PC-3 (cell line): ENCODE results near the gene GTF3C5. TPM values are rescaled to one million over a fixed set of nuclear protein-coding genes. Genes with fewer than 3 reads are reported as not detected.

ENCODE experiments used
- ATAC-seq: fragments of 200-7000 bp; cut with Tn5 transposase; 2 replicates; pipeline ENCODE4 v1.9.1; 2020; ENCODE audit warnings: mild to moderate bottlenecking, moderate library complexity
- BruUV-seq: library from RNA; stranded (reverse); fragments of 400-500 nt; replicated peaks from 2 replicates; lab custom pipeline; 2021; lab: Mats Ljungman, UMichigan
- CTCF ChIA-PET: fragments of 300-600 bp; sonication (Branson Sonifier 250); formaldehyde crosslinking; loops from one replicate; lab custom pipeline; 2022; ENCODE audit warnings: antibody characterized with exemption; lab: Charles Lee
- POLR2A ChIA-PET: fragments of 300-600 bp; sonication (Branson Sonifier 250); formaldehyde crosslinking; loops from one replicate; lab custom pipeline; 2022; ENCODE audit warnings: antibody characterized with exemption; ENCODE audit not compliant: unreplicated experiment; lab: Charles Lee
- DNase-seq: peaks from one replicate; pipeline ENCODE4 v3.0.0-alpha.2; 2015
- H2AFZ ChIP-seq: fragments of 300-600 bp; sonication (generic); 2 replicates; pipeline ENCODE4 v1.6.0; 2016; ENCODE audit warnings: antibody characterized with exemption, low read length
- H3F3A ChIP-seq: fragments of 300-600 bp; sonication (generic); one replicate; pipeline ENCODE4 v1.6.0; 2017; ENCODE audit warnings: antibody characterized with exemption, low read length, control low read depth, mild to moderate bottlenecking; ENCODE audit not compliant: unreplicated experiment
- H3K27ac ChIP-seq: fragments of 300-600 bp; sonication (generic); 2 replicates; pipeline ENCODE4 v1.5.1; 2016; ENCODE audit warnings: mild to moderate bottlenecking, low read length
- H3K27me3 ChIP-seq: fragments of 300-600 bp; sonication (generic); 2 replicates; pipeline ENCODE4 v1.6.1; 2016; ENCODE audit warnings: low read length, mixed read lengths
- H3K36me3 ChIP-seq: fragments of 300-600 bp; sonication (generic); 2 replicates; pipeline ENCODE4 v1.6.1; 2016; ENCODE audit warnings: low read depth, mixed run types, low read length, mixed read lengths
- H3K4me1 ChIP-seq: fragments of 300-600 bp; sonication (generic); 2 replicates; pipeline ENCODE4 v1.5.1; 2016; ENCODE audit warnings: low read length; ENCODE audit not compliant: insufficient read depth
- H3K4me2 ChIP-seq: fragments of 300-600 bp; sonication (generic); 2 replicates; pipeline ENCODE4 v1.6.0; 2016; ENCODE audit warnings: low read length
- H3K4me3 ChIP-seq: fragments of 300-600 bp; sonication (generic); 2 replicates; pipeline ENCODE4 v1.5.1; 2016; ENCODE audit warnings: mild to moderate bottlenecking, low read length, mixed read lengths
- H3K79me2 ChIP-seq: fragments of 300-600 bp; sonication (generic); 2 replicates; pipeline ENCODE4 v1.6.1; 2017; ENCODE audit warnings: low read length, mixed read lengths
- H3K9ac ChIP-seq: fragments of 300-600 bp; sonication (generic); 2 replicates; pipeline ENCODE4 v1.6.0; 2016; ENCODE audit warnings: mild to moderate bottlenecking, low read length
- H3K9me2 ChIP-seq: fragments of 300-600 bp; sonication (generic); replicated peaks from 2 replicates; pipeline ENCODE4 v1.6.1; 2016; ENCODE audit warnings: mixed run types, low read length, mixed read lengths
- H3K9me3 ChIP-seq: fragments of 300-600 bp; sonication (generic); 2 replicates; pipeline ENCODE4 v1.6.1; 2016; ENCODE audit warnings: low read length, mixed read lengths
- H4K20me1 ChIP-seq: fragments of 300-600 bp; sonication (generic); 2 replicates; pipeline ENCODE4 v1.6.1; 2016; ENCODE audit warnings: low read length, mixed read lengths
- CTCF ChIP-seq: fragments of 300-600 bp; sonication (generic); conservative IDR thresholded peaks from 2 replicates; pipeline ENCODE4 v1.5.1; 2017; ENCODE audit warnings: antibody characterized with exemption, low read depth, mild to moderate bottlenecking, low read length
- EZH2 ChIP-seq: fragments of 300-600 bp; sonication (generic); IDR thresholded peaks from one replicate; pipeline ENCODE4 v1.6.1; 2017; ENCODE audit warnings: antibody characterized with exemption, mild to moderate bottlenecking, low read length; ENCODE audit not compliant: unreplicated experiment
- EZH2phosphoT487 ChIP-seq: fragments of 300-600 bp; sonication (generic); IDR thresholded peaks from 2 replicates; pipeline ENCODE4 v1.6.1; 2018; ENCODE audit warnings: mild to moderate bottlenecking, antibody characterized with exemption, low read length, borderline replicate concordance
- intact Hi-C: fragments of 100-400 bp; cut with micrococcal nuclease; formaldehyde crosslinking; loops from 2 replicates; pipeline ENCODE4 v1.9.0; 2023
- total RNA-seq: library from RNA; depleted of rRNA; stranded (reverse); fragments of >200 nt; gene quantifications from 2 replicates; pipeline ENCODE4 v1.2.3, GENCODE V29; 2014

GTF3C5 gene
- total RNA-seq, 1 experiment from 2014 or later = 78.5 TPM

GRCh38 chr9:133023117-133023890, 7.5 kb upstream of the GTF3C5 start:
- TF ChIP-seq CTCF = no peak
- TF ChIP-seq EZH2phosphoT487 = no peak
- TF ChIP-seq EZH2 = no peak
- Histone ChIP-seq H3K9me3 (no peaks in the 10 kb centered on the region), H3K27me3 (0 out of 2 replicates have a peak, but pooled peaks cover under 1% of the 10 kb centered on the region), H3K4me2 (no peak overlapping the region), H3F3A (no peaks in the 10 kb centered on the region), H3K4me1 (no peaks in the 10 kb centered on the region; the same call in 1 of the 2 replicates), H3K4me3 (no peak overlapping the region), H2AFZ (no peak overlapping the region), H3K36me3 (peaks cover 2% of the 10 kb centered on the region; the same call in 1 of the 2 replicates), H3K9me2 (no peaks in the 10 kb centered on the region), H3K27ac (no peak overlapping the region), H3K79me2 (no peaks in the 10 kb centered on the region), H4K20me1 (no peaks in the 10 kb centered on the region), H3K9ac (no peak overlapping the region)
- CTCF ChIA-PET = no interaction called here
- ATAC-seq = no peak
- POLR2A ChIA-PET = interaction anchor here (0.6 kb wide), 1 partner anchor 112 kb away, joined by 3 read pairs; no protein-coding TSS in a partner anchor
- BruUV-seq = no TSS peak
- DNase-seq = no peak
- intact Hi-C loops = no loop called here

DNA sequence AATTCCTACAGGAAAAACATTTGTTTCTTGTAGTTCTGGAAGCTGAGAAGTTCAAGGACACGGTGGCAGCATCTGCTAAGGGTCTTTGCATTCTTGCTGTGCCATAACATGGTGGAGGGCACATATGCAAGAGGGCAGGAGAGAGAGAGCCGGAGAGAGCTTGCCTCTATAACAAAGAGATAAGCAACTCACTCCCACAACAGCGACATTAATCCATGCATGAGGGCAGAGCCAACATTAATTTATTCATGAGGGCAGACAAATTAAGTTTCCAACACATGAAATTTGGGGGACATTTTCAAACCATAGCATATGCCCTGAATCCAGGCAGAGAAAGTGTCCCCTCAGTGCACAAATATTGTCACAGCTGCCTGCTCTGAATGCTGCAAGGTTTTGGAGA, 4.4 kb upstream of the GTF3C5 start:
- BruUV-seq = no TSS peak
- H3K36me3 ChIP-seq = peaks cover 2% of the 10 kb centered on the region; the same call in 1 of the 2 replicates
- no peak overlapping the region for H3K27ac ChIP-seq
- DNase-seq (no peak), ATAC-seq (no peak)
- H3K9me3 ChIP-seq = no peaks in the 10 kb centered on the region
- intact Hi-C loops = no loop called here
- peaks cover 5% of the 10 kb centered on the region for H3K4me1 ChIP-seq
- CTCF ChIA-PET = interaction anchor here (0.7 kb wide), 1 partner anchor 21 kb away, joined by 6 read pairs; no protein-coding TSS in a partner anchor
- H3K9ac ChIP-seq = no peak overlapping the region
- TF ChIP-seq EZH2 = no peak
- TF ChIP-seq EZH2phosphoT487 = no peak
- TF ChIP-seq CTCF = no peak
- POLR2A ChIA-PET = no interaction called here
- H3K4me3 ChIP-seq = no peak overlapping the region
- H3F3A ChIP-seq = no peaks in the 10 kb centered on the region
- H3K27me3 ChIP-seq = no peaks in the 10 kb centered on the region
- no peak overlapping the region for H3K4me2 ChIP-seq
- no peaks in the 10 kb centered on the region for H3K9me2 ChIP-seq
- no peaks in the 10 kb centered on the region for H4K20me1 ChIP-seq
- peaks cover 15% of the 10 kb centered on the region for H3K79me2 ChIP-seq
- H2AFZ ChIP-seq = no peak overlapping the region

DNA sequence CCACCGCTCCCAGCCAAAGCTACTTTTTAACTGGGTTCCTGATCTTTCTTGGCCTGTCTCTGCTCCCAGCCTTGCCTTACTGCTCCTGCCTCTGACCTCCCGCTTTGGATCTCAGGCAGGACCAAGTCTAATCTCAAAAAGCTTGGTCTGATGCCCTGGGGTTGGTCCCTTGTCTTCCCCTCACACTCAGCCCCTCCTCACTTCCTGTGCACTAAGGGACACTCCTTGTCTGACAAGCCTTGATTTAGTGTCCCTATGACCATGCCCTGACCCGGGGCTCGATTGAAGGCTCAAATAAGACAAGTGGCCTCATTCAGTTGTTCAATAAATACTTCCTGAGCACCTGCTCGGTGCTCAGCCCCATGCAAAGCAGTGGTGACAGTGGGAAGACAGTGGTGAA, 3.7 kb upstream of the GTF3C5 start:
- peaks cover 2% of the 10 kb centered on the region; the same call in 1 of the 2 replicates for H3K36me3 ChIP-seq
- ATAC-seq = no peak
- no peak overlapping the region for H3K27ac ChIP-seq
- no peaks in the 10 kb centered on the region for H4K20me1 ChIP-seq
- H2AFZ ChIP-seq = no peak overlapping the region
- BruUV-seq = no TSS peak
- H3K9me3 ChIP-seq = no peaks in the 10 kb centered on the region
- CTCF ChIA-PET = interaction anchor here (0.7 kb wide), 1 partner anchor 22 kb away, joined by 6 read pairs; no protein-coding TSS in a partner anchor
- intact Hi-C loops = no loop called here
- no peak overlapping the region for H3K4me2 ChIP-seq
- H3K9ac ChIP-seq = no peak overlapping the region
- H3K27me3 ChIP-seq = no peaks in the 10 kb centered on the region
- H3F3A ChIP-seq = no peaks in the 10 kb centered on the region
- peaks cover 7% of the 10 kb centered on the region for H3K4me1 ChIP-seq
- H3K9me2 ChIP-seq = no peaks in the 10 kb centered on the region
- POLR2A ChIA-PET = no interaction called here
- DNase-seq = no peak
- TF ChIP-seq EZH2phosphoT487 (no peak), CTCF (no peak), EZH2 (no peak)
- H3K4me3 ChIP-seq = no peak overlapping the region
- peaks cover 22% of the 10 kb centered on the region for H3K79me2 ChIP-seq
